CD4-positive, alpha-beta T cell treated with Interleukin-4 for 1 hour (primary cell): Measurements from ENCODE around the gene DHRS12.

ENCODE experiments used
- DNase-seq, 2 donors: peaks; one replicate each; pipeline ENCODE4 v3.0.0-alpha.2; 2020 to 2022

DHRS12 gene

DNA sequence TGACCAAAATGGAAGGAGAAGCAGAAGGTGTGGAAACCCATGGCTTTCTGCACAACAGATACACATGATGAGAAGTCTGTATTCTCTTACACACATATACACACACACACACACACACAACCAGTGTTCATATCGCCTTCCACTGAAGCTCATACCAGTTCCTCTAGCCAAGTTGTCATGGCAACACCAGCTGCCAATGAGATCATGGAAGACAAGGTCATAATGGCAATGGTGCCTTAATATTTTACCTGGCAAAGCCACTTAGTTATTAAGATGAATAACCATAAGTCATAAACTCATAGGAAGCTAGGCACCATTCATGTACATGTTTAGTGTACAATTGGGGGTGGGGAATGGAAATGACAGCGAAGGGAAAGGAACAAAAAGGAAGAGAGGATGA is 2.6 kb upstream of the DHRS12 start:
- DNase-seq, result peak; percentile 67 to 70

GRCh38 chr13:51805925-51806324 is 2.0 kb upstream of the DHRS12 start:
- no peak for DNase-seq

- DNase-seq, result no peak
Observed at GRCh38 chr13:51805313-51805712, 1.4 kb upstream of the DHRS12 start.

DNA sequence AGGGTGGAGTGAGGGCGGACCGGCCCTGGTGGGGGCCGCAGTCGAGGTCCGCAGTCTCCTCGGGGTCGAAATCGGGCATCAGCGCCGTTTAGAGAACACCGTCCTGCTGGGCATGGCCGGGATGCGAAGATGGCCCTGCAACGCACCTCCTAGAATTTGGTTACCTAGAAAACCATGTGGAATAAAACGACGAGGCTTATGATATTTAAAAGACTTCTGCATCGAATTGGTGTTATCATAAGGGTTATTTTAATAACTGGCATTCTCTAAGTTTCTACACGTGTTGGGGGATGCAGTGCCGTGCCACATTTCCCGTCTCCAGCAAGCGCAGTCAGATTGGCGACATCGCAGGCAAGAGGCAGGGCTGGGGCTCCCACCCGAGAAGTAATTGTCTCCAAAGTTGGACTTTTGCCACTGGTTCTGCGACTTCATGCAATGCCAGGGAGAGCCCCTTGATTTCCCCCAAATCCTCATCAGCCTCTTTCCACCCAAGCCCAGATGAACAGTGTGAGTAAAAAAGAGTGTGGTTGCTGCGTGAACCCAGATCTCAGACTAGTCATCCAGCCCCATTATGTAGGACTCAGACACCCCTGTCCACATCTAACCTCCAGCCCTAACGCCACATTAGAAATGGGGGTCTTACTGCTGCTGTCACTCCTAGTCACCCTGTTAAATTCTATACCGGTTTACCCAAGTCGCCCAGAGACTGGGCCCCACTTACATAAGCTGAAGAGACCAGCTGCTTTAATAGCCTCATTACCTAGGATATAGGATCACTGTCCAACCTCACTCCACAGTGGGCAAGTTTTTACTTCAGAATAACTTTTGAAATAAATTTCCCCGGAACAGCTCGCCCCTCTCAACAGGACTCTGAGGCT is 571 bp upstream of the DHRS12 start:
- peak in 1 of 2 donors; percentile 46 for DNase-seq

DNA sequence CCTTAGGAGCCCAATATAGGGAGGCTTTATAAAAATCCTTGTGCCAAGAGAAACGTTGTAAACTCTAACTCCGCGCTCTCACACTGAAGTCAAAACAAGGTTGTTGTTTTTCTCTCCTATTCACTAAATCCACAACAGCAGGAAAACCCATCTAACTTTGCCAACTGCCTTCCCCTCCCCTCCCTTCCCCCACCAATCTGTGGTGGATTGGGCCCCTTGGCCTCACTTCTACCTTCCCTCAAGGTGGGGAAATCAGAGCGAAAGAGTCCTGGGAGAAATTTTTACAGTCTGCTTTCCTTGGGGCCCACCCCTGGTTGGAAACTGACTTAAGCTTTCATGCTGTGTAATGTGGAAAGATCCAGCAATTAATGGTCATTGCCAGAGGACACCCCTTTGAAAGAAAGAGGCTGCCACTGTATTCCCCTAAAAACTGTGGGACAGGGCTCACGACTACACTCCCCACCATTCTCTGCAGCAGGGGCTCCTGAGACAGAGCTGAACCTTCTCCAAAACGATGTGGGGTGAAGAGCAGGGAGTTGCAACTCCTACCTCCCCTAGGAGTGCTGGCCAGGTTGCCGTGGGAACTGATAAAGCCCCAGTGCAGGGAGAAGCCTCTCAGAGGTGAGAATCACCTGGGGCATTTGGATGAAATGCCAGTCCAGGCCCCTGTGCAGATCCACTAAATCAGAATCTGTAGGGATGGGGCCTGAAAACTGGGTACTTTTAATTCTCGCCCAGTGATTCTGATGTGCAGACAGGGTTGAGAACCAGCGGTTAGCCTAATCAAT is 1.1 kb downstream of the DHRS12 start:
- DNase-seq, result peak in 1 of 2 donors; percentile 42

- DNase-seq, result no peak
Observed at GRCh38 chr13:51801631-51802099, 2.3 kb downstream of the DHRS12 start.

DNA sequence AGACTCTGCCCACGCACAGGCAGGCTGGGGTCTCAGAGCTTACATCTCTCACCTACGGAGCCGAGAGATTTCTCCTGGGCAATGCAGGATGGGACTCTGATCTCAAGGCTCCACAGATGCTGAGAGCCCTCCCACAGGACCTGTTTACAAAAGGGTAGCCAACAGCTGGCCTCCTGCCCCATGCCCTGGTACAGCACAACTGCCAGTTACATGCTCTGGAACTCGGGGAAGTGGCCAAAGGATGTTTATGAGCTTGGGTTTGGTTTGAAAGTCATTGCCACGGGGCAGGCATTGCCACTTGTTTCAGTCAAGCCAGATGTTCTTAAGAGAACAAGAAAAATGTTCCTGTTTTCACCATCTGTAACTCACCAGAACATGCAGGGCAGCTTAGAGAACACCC is 3.5 kb downstream of the DHRS12 start:
- no peak for DNase-seq

DNA sequence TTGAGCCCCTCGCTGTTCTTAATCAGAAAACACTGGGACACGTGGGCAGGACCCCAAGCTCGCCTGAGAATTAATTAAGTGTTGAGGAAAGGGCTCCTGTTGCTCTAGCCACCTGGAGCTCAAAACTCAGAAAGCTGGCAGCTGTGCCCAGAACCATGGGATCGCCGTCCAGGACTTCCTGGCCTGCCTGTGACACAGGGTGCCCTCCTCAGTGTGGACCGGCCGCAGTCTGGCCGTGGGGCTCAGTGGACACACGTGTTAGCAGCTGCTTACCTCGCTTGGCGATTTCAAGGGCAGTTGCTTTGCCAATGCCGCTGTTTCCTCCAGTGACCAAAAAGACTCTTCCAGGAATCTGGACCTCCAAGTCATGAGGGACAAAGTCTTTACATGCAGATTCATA is 4.7 kb downstream of the DHRS12 start:
- no peak for DNase-seq

- DNase-seq, result peak; percentile 71 to 77
Observed at GRCh38 chr13:51797664-51798488, 6.1 kb downstream of the DHRS12 start.

DNA sequence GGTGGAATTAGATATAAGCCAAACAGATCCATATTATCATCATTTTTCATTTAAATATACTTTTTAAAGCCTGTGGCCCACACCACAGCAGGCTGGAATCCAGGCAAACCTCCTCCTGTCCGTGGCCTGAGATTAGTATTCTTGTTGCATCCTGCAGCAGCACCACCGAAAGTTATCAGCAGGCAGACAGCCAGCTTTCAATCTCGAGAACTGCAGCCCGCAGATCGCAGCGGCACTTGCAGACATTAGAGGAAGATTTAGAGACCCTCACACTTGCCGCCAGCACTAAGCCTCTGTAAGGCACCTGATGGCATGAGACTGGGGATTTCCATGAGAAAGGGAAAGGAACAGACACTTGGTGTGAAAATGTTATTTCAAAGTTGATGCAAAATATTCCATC is 7.4 kb downstream of the DHRS12 start:
- DNase-seq, result no peak

DNA sequence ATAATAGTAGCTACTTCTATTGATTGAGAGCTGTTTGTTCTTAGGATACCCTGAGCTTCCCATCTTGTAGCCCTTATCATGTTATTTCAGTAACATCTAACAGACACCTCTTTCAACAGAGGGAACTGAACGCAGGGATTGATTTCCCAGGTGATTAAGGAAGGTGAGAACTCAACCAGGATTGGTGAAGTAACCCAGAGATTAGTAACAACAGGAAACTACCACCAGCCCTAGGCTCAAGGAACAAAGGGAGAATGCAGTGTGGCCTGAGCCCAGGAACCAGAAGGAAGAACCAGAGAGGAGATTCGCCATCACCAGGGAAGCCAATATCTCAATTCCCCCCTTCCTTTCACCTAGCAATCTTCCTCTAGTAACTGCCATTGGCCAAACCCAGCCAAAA is 8.5 kb downstream of the DHRS12 start:
- no peak for DNase-seq

- no peak for DNase-seq
Observed at GRCh38 chr13:51794964-51795363, 9.0 kb downstream of the DHRS12 start.

DNA sequence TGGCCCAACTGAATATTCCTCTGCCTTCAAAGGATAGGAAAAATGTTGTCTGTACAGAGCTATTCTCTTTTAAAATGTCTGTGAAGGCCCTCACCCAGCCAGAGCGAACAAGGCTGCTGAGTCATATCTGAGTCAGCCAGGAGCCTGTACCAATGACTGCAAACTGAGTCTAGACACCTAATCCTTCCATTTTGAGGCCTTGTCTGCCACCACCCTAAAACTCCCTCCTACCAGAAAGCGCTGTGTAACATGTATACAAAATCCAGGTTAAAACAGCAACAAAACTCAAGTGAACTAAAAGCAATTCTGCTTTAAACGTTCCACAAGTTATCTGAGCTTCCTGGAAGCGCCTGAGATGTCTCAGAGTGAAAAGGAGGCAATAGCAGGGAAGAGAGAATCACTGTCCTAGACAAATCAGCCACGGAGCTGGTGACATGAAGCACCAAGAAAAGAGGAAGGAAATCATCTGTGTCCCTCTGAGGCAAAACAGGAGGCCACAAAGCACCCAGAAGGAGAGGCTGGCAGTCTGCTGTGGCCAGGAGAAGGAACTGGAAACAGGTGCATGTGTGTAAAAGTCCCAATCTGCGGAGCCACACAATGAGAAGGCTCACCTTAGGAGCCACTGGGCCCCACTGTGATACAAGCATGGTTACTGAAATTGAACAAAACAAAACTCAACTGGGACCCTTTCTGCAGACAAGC is 10.2 kb downstream of the DHRS12 start:
- peak in 1 of 2 donors; percentile 62 for DNase-seq

- DNase-seq, result no peak
Observed at GRCh38 chr13:51786425-51787265, 17.3 kb downstream of the DHRS12 start.

DNA sequence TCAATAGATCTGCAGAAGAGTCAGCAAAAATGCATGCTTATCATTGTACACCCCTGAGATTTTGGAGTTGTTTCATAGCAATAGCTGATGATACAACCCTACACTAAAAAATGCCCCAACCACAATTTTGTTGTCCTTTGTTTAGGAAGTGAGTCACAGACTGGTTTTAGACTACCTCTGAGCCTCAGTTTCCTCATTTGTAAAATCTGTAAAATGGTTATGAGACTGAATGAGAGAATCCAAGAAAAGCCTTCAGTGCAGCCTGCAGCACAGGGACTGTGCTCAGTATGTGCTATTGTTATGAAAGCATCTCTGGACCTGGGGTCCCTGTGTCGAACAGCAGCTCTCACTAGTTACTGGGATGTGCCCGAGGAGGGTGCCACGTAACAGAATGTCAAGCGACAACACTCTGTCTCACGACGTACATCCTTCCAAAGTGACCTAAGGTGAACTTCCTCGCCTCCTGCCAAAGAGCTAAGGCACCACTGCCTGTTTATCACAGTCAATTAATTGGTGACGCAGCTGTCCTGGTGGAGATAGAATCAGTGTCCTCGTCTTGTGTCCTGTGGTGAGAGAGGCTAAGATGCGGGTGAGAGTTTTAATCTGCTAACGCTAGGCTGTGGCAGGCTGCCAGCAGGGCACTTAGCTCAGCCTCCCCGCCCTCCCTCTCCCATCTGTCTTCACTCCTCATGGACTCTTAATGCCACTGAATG is 18.1 kb downstream of the DHRS12 start:
- DNase-seq, result no peak

DNA sequence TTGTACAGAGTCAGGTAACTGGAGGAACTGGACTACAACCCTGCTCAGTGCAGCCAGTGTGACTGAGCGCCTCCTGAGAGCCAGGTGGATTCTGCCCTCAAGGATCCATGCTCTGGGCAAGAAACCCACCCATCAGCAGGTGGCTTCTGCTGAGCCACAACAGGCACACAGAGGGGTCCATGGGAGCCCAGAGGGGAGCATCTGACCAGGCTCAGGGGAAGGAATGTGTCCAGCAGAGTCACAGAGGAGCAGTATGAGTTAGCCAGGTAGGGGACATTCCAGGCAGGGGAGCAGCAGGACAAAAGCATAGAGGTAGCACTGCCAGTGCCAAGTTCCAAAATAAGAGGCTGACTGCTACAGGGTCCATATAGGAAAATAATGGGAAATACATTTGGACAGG is 19.9 kb downstream of the DHRS12 start:
- no peak for DNase-seq

- no peak for DNase-seq
Observed at GRCh38 chr13:51783428-51784094, 20.4 kb downstream of the DHRS12 start.

- DNase-seq, result no peak
Observed at GRCh38 chr13:51782026-51782710, 21.8 kb downstream of the DHRS12 start.

DNA sequence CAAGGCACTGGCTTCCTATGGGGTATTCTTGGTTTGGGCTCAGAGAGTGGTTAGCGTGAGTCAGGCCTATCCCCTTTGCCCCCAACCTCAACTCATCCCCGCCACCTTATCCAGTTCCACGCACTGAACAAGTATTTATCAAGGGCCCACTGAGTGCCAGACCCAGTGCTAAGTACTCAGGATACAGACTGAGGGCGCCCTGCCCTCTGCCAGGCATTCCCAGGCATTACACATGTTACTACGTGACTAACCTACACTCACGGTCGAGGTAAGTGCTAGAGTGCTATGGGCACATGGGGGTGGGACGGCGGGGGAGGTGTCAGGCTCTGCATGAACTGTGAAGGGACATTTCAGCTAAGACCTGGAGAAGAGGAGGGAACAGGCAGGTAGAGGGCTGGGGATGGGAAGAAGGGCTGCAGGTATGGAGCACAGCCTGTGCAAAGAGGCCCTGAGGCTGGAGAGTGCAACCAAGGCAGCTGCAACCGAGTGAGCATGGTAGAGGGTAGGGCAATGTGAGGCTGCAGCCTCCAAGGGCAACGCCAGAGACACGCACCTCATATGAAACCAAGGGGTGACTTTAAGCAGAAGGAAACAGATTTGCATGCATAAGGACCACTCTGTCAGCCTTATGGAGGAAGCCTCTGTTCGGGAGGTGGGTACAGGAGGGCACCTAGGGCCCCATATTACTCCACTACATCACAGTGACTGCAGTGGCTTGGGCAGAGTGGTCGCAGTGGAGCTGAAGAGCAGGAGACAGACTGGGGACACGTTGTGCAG is 22.5 kb downstream of the DHRS12 start:
- no peak for DNase-seq
